ENCODE measurements around the gene FAS. TPM values are rescaled to one million over a fixed set of nuclear protein-coding genes. Genes with fewer than 3 reads are reported as not detected.
A peak's percentile ranks its signal among the peaks of the same experiment; 100 is the strongest.

Gene FAS
- total RNA-seq, 4 donors from 2014 or later = 9.4 to 34.1 (median 17.4) TPM

DNA sequence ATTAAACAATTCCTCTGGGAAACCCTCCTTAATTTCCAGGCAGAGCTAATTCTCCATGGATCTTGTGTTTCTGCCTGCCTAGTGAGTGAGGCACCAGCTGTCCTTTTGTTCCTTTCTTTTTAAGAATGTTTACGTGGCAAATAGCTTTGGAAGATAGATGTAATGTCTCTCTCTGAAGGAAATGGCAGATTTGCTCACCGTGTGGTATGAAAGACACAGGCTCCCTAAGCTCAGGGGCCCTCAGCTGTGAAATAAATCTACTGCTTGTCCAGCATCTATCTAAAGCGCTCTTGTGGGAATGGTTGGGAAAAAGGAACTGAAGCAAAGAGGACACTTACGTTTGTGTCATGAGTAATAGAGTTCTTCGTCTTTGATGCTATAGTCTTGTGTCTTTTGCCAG, 64.6 kb downstream of the FAS start:
- DNase-seq = no peak
- 80 to 84% methylated on average over 5 of the region's 5 CpGs for WGBS, 2 donors
- Histone ChIP-seq H3K4me3 (replicated peaks in 1 of 3) (no peak overlapping the region), H3K27me3 (no peaks in the 10 kb centered on the region), H3K4me1 (no peaks in the 10 kb centered on the region), H3K36me3 (no peaks in the 10 kb centered on the region), H3K27ac (no peak overlapping the region), H3K9me3 (no peaks in the 10 kb centered on the region)
- intact Hi-C loops (cut with DNase I) = no loop called here
- TF ChIP-seq POLR2A (IDR thresholded peaks at IDR 0.05) = no peak
- TF ChIP-seq, protein P1, sequence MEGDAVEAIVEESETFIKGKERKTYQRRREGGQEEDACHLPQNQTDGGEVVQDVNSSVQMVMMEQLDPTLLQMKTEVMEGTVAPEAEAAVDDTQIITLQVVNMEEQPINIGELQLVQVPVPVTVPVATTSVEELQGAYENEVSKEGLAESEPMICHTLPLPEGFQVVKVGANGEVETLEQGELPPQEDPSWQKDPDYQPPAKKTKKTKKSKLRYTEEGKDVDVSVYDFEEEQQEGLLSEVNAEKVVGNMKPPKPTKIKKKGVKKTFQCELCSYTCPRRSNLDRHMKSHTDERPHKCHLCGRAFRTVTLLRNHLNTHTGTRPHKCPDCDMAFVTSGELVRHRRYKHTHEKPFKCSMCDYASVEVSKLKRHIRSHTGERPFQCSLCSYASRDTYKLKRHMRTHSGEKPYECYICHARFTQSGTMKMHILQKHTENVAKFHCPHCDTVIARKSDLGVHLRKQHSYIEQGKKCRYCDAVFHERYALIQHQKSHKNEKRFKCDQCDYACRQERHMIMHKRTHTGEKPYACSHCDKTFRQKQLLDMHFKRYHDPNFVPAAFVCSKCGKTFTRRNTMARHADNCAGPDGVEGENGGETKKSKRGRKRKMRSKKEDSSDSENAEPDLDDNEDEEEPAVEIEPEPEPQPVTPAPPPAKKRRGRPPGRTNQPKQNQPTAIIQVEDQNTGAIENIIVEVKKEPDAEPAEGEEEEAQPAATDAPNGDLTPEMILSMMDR (IDR thresholded peaks at IDR 0.05) = no peak

DNA sequence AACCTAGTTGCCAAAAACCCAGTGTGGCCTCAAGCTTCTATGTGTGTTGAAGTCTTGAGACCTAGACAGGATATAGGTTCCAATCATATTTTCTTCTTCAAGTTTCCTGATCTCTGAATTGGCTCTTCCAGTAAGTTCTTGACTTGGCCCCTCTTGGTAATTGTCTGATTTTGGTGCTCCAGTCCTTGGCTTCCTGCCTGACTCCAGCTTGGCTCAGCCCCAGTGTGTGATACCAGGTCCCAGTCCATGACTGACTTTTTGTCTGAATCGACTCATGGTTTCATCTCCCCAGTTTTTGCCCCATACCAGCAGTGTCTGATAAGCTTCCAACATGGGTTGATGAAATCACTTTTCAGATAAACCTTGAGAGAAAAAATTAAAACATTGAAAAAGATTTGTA, 72.3 kb downstream of the FAS start:
- intact Hi-C loops (cut with DNase I) = no loop called here
- TF ChIP-seq, protein P1 (IDR thresholded peaks at IDR 0.05) = no peak
- no peak for TF ChIP-seq POLR2A (IDR thresholded peaks at IDR 0.05)
- 12 to 39% methylated on average over 1 of the region's 1 CpG for whole genome bisulfite sequencing, 2 donors

DNA sequence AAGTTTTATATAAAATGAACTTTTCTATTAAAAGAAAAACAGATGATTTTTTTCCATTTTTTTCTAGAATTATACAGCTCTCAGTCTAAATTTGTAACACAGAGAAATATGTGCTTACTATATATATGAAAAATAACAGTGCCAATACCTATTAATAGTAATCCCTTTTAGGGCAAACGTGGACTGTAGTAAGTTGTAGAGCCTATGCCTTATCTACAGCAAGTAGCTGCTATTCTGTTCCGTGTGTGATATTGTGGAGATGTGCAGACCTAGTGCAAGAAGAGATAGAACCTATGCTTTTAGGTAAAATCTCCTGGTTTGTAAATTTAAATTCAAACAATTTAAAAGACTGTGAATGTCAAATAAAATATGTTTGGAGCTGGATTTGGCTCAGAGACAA, 72.9 kb downstream of the FAS start:
- Histone ChIP-seq H3K9me3 (no peaks in the 10 kb centered on the region), H3K27ac (no peak overlapping the region), H3K36me3 (no peaks in the 10 kb centered on the region), H3K4me1 (peaks cover 0 to 4% of the 10 kb centered on the region in 2 donors), H3K27me3 (no peaks in the 10 kb centered on the region), H3K4me3 (replicated peaks in 1 of 3) (no peak overlapping the region)
- intact Hi-C loops (cut with DNase I) = no loop called here
- WGBS, 2 donors = 81 to 83% methylated on average over 2 of the region's 2 CpGs
- DNase-seq = no peak
- TF ChIP-seq, protein P1 (IDR thresholded peaks at IDR 0.05) = no peak
- no peak for TF ChIP-seq POLR2A (IDR thresholded peaks at IDR 0.05)

More for the DNA sequence above, 72.3 kb downstream of the FAS start:
- H3K4me3 ChIP-seq (replicated peaks in 1 of 3) = no peak overlapping the region
- H3K27me3 ChIP-seq = no peaks in the 10 kb centered on the region
- no peak overlapping the region for H3K27ac ChIP-seq
- H3K4me1 ChIP-seq = peaks cover 0 to 4% of the 10 kb centered on the region in 2 donors
- DNase-seq = peak; percentile 64 to 76
- H3K9me3 ChIP-seq = no peaks in the 10 kb centered on the region
- no peaks in the 10 kb centered on the region for H3K36me3 ChIP-seq

DNA sequence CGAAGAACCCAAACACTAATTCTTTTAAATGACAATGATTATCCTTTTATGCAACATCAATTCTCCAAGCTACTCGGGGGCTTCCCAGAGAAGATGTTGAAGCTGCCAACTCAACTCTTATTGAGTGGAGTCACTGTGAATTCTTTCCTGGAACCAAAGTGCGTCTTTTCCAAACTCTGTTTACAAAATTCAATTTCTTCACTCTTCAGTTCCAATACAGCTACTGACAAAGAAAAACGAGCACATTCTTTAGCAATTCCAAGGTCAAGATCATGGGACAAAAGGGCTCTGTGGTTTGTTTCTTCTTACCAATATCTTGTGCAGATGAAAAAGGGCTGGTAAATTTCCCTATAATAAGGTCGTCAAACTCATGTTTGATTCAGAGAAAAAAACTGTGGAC, 74.2 kb downstream of the FAS start:
- Histone ChIP-seq H3K4me3 (replicated peaks in 1 of 3) (no peak overlapping the region), H3K4me1 (peaks cover 0 to 4% of the 10 kb centered on the region in 2 donors), H3K36me3 (no peaks in the 10 kb centered on the region), H3K27ac (peak overlapping the region; percentile 3 to 25 (median 10)), H3K27me3 (no peaks in the 10 kb centered on the region), H3K9me3 (no peaks in the 10 kb centered on the region)
- no peak for TF ChIP-seq POLR2A (IDR thresholded peaks at IDR 0.05)
- TF ChIP-seq, protein P1 (IDR thresholded peaks at IDR 0.05) = no peak
- intact Hi-C loops (cut with DNase I) = no loop called here
- DNase-seq = no peak
- 30 to 34% methylated on average over 5 of the region's 5 CpGs for WGBS, 2 donors

Small RNA genes within 50 kb of the gene (microRNA-seq; reads per million reads assigned to microRNA genes)
- gene MIR4679-1 (not detected), gene MIR4679-2 (not detected)

Small RNA genes within 50 kb of the gene (small RNA-seq; reads per million reads assigned to genes)
- gene MIR4679-2 (not detected), gene RF02116 (not detected)

Other genes with a start within 250 kb of the FAS start
- gene LIPN, start 230.8 kb upstream of the FAS start, total RNA-seq = not detected
- not detected for gene LIPM, start 188.1 kb upstream of the FAS start, total RNA-seq
- gene ANKRD22, start 139.0 kb upstream of the FAS start, total RNA-seq = not detected
- gene STAMBPL1, start 110.6 kb upstream of the FAS start, total RNA-seq = 1 to 10 TPM in 3 of 4 donors, under 1 TPM in 1; 0.63 to 6.2 (median 5.7) TPM
- 100 to 1,000 TPM in 1 of 4 donors, 10 to 100 TPM in 3; 61.5 to 173 (median 72.2) TPM for gene ACTA2, start 38.0 kb upstream of the FAS start, total RNA-seq
- gene CH25H, start 216.5 kb downstream of the FAS start, total RNA-seq = 1 to 10 TPM in 2 of 4 donors, under 1 TPM in 1, not detected in 1; 0.44 to 6.3 (median 3.4) TPM

Measured in thyroid gland (tissue), 4 donors.